Caco-2 (cell line): ENCODE results near the gene ZNF576. TPM values are rescaled to one million over a fixed set of nuclear protein-coding genes. Genes with fewer than 3 reads are reported as not detected.

Experiments
- BruUV-seq: library from RNA; stranded (reverse); fragments of 400-500 nt; replicated peaks from 2 replicates; lab custom pipeline; 2021; lab: Mats Ljungman, UMichigan
- CTCF ChIA-PET: fragments of 300-600 bp; sonication (Branson Sonifier 250); formaldehyde crosslinking; loops from one replicate; lab custom pipeline; 2022; ENCODE audit warnings: antibody characterized with exemption; lab: Charles Lee
- POLR2A ChIA-PET: fragments of 300-600 bp; sonication (Branson Sonifier 250); formaldehyde crosslinking; loops from one replicate; lab custom pipeline; 2022; ENCODE audit warnings: antibody characterized with exemption; lab: Charles Lee
- DNase-seq, 2 experiments: peaks; one replicate each; pipeline versions ENCODE4 v3.0.0 to v3.0.0-alpha.2; 2020 to 2022
- H3K27me3 ChIP-seq: replicated peaks from 2 replicates; pipeline ENCODE4 v1.6.0; 2011; ENCODE audit warnings: low read length; ENCODE audit not compliant: control insufficient read depth, insufficient read depth
- H3K36me3 ChIP-seq: 2 replicates; pipeline ENCODE4 v1.5.1; 2011; ENCODE audit warnings: low read length; ENCODE audit not compliant: control insufficient read depth, insufficient read depth
- H3K4me1 ChIP-seq: fragments of 250-450 bp; sonication (Bioruptor Pico); 2 replicates; pipeline ENCODE4 v1.5.1; 2020; ENCODE audit warnings: mild to moderate bottlenecking
- H3K4me3 ChIP-seq: 2 replicates; pipeline ENCODE4 v1.5.1; 2011; ENCODE audit warnings: low read depth, mild to moderate bottlenecking, control low read depth, low read length
- H3K9me3 ChIP-seq: fragments of 250-450 bp; sonication (Bioruptor Pico); 2 replicates; pipeline ENCODE4 v1.5.1; 2020; ENCODE audit warnings: mild to moderate bottlenecking, moderate library complexity
- H3K27ac Mint-ChIP-seq: one replicate; pipeline ENCODE4 v1.8.0; 2022; ENCODE audit warnings: mixed read lengths; ENCODE audit not compliant: unreplicated experiment
- H3K27me3 Mint-ChIP-seq: one replicate; pipeline ENCODE4 v1.8.0; 2022; ENCODE audit warnings: mixed read lengths; ENCODE audit not compliant: insufficient read depth, unreplicated experiment
- H3K36me3 Mint-ChIP-seq: one replicate; pipeline ENCODE4 v1.8.0; 2022; ENCODE audit warnings: mild to moderate bottlenecking, mixed read lengths; ENCODE audit not compliant: insufficient read depth, unreplicated experiment
- H3K4me1 Mint-ChIP-seq: one replicate; pipeline ENCODE4 v1.8.0; 2022; ENCODE audit warnings: low read depth, mixed read lengths; ENCODE audit not compliant: unreplicated experiment
- H3K4me3 Mint-ChIP-seq: one replicate; pipeline ENCODE4 v1.8.0; 2022; ENCODE audit warnings: mild to moderate bottlenecking, moderate library complexity, mixed read lengths; ENCODE audit not compliant: unreplicated experiment
- H3K9me3 Mint-ChIP-seq: one replicate; pipeline ENCODE4 v1.8.0; 2022; ENCODE audit warnings: mixed read lengths; ENCODE audit not compliant: unreplicated experiment
- CTCF ChIP-seq, 2 experiments: fragments of 200-600 bp in 1 of 2; IDR thresholded peaks; 1 replicate in 1 of 2; 2 replicates in 1 of 2; pipeline versions ENCODE4 v1.5.1 to v1.8.0; 2011 to 2022; ENCODE audit warnings: antibody characterized with exemption in 1 of 2, control low read depth in 1 of 2, inconsistent platforms in 1 of 2, low read depth in 1 of 2, low read length in 1 of 2, mild to moderate bottlenecking in 1 of 2, moderate library complexity in 1 of 2; ENCODE audit not compliant: insufficient read depth in 1 of 2, severe bottlenecking in 1 of 2, unreplicated experiment in 1 of 2
- intact Hi-C: fragments of 100-400 bp; cut with micrococcal nuclease; formaldehyde crosslinking; loops from one replicate; pipeline ENCODE4 v1.10.0; 2022; ENCODE audit not compliant: unreplicated experiment
- total RNA-seq: library from RNA; stranded (reverse); gene quantifications from 2 replicates; pipeline ENCODE4 v1.2.3, GENCODE V29; 2022

ZNF576 gene
- total RNA-seq, 1 experiment from 2014 or later, result 13.2 TPM

DNA sequence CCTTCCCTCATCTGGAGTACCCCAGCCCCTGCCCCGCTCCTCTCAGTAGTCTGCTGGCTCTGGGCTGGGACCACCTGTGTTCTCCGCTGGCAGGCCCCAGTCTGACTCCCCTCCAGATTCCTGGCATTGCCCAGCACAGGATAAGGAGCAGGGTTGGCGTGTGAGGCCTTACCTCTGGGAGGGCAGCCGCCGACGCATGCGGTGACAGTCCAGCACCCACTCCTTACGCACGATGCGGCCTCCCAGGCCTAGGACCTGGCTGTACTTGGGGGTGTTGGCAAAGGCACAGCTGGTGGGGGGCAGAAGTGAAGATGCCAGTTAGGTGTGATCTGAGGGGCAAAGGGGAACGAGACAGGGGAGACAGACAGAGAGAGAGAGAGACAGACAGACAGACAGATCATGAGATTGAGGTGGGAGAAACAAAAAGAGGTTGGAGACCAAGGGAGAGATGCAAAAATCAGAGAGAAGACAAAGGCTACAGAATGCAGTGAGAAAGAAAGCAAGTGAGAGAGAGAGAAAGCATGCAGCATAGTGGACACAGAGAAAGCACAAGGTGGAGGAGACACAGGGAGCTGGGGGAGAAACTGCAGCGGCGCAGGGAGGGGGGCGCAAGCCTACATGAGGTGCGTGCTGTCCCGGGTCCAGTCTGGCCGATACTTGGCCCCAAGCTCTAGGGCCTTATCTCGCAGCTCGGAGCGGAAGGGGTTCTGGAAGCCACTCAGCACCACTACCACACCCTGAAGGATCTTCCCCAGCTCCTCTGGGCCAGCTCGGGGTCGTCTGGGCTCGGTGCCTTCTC lies 44.8 kb upstream of the ZNF576 start:
- H3K4me1 Mint-ChIP-seq, result no peaks in the 10 kb centered on the region
- H3K27ac Mint-ChIP-seq, result no peak overlapping the region
- Histone ChIP-seq H3K4me3 (no peak overlapping the region), H3K4me1 (no peaks in the 10 kb centered on the region), H3K27me3 (no peaks in the 10 kb centered on the region), H3K9me3 (no peaks in the 10 kb centered on the region), H3K36me3 (peaks cover 3% of the 10 kb centered on the region)
- DNase-seq, result no peak
- no peak overlapping the region for H3K4me3 Mint-ChIP-seq
- H3K36me3 Mint-ChIP-seq, result peaks cover 46% of the 10 kb centered on the region
- TF ChIP-seq CTCF (IDR thresholded peaks at IDR 0.05; ENCODE audit: insufficient read depth in 1 of 2, low read depth in 1 of 2, low read length in 1 of 2, severe bottlenecking in 1 of 2, unreplicated experiment in 1 of 2), result no peak
- ChIA-PET POLR2A (no interaction called here), CTCF (no interaction called here)
- H3K9me3 Mint-ChIP-seq, result no peaks in the 10 kb centered on the region
- no peaks in the 10 kb centered on the region for H3K27me3 Mint-ChIP-seq
- BruUV-seq, result no TSS peak
- intact Hi-C loops, result no loop called here

- TF ChIP-seq CTCF (IDR thresholded peaks at IDR 0.05; ENCODE audit: insufficient read depth in 1 of 2, low read depth in 1 of 2, low read length in 1 of 2, severe bottlenecking in 1 of 2, unreplicated experiment in 1 of 2), result no peak
- no peak for DNase-seq
- Histone ChIP-seq H3K27me3 (no peaks in the 10 kb centered on the region), H3K4me3 (no peak overlapping the region), H3K36me3 (peaks cover 3% of the 10 kb centered on the region), H3K4me1 (no peaks in the 10 kb centered on the region), H3K9me3 (no peaks in the 10 kb centered on the region)
- no peaks in the 10 kb centered on the region for H3K27me3 Mint-ChIP-seq
- intact Hi-C loops, result no loop called here
- BruUV-seq, result no TSS peak
- H3K4me3 Mint-ChIP-seq, result no peak overlapping the region
- no peaks in the 10 kb centered on the region for H3K4me1 Mint-ChIP-seq
- POLR2A ChIA-PET, result no interaction called here
- no peak overlapping the region for H3K27ac Mint-ChIP-seq
- no peaks in the 10 kb centered on the region for H3K9me3 Mint-ChIP-seq
- peaks cover 44% of the 10 kb centered on the region for H3K36me3 Mint-ChIP-seq
- CTCF ChIA-PET, result no interaction called here
These were observed 44.3 kb upstream of the ZNF576 start for GRCh38 chr19:43552198-43552450.

DNA sequence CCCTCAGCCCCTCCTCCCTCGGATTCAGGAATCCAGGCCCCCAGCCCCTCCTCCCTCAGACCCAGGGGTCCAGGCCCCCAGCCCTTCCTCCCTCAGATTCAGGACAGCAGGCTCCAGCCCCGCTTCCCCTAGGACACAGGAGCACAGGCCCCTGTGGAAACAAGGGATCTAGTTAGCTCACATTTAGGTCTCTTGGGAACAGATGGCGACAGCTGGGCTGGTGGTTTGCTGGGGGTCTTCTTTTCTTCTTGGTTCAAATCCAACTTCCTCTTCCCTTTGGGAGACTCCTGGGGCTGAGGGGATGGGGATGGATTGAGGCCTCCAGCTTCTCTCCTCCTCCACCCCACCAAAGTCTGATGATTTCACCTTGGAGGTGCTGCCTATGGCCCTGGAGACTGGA lies 43.8 kb upstream of the ZNF576 start:
- Mint-ChIP-seq H3K27ac (no peak overlapping the region), H3K9me3 (no peaks in the 10 kb centered on the region), H3K27me3 (no peaks in the 10 kb centered on the region), H3K36me3 (peaks cover 39% of the 10 kb centered on the region), H3K4me1 (no peaks in the 10 kb centered on the region), H3K4me3 (no peak overlapping the region)
- BruUV-seq, result no TSS peak
- Histone ChIP-seq H3K4me3 (no peak overlapping the region), H3K36me3 (peaks cover 3% of the 10 kb centered on the region), H3K9me3 (no peaks in the 10 kb centered on the region), H3K27me3 (no peaks in the 10 kb centered on the region), H3K4me1 (no peaks in the 10 kb centered on the region)
- intact Hi-C loops, result no loop called here
- DNase-seq, result no peak
- TF ChIP-seq CTCF (IDR thresholded peaks at IDR 0.05; ENCODE audit: insufficient read depth in 1 of 2, low read depth in 1 of 2, low read length in 1 of 2, severe bottlenecking in 1 of 2, unreplicated experiment in 1 of 2), result no peak
- ChIA-PET POLR2A (no interaction called here), CTCF (no interaction called here)
